ENCODE results near the gene HNRNPL. TPM values are rescaled to one million over a fixed set of nuclear protein-coding genes. Genes with fewer than 3 reads are reported as not detected.

Gene HNRNPL
- total and polyA plus RNA-seq, 9 of the 15 experiments (the other 6 are each of a cell fraction or from before 2014, with no cell fraction given): 39.5 to 610 (median 299) TPM

DNA sequence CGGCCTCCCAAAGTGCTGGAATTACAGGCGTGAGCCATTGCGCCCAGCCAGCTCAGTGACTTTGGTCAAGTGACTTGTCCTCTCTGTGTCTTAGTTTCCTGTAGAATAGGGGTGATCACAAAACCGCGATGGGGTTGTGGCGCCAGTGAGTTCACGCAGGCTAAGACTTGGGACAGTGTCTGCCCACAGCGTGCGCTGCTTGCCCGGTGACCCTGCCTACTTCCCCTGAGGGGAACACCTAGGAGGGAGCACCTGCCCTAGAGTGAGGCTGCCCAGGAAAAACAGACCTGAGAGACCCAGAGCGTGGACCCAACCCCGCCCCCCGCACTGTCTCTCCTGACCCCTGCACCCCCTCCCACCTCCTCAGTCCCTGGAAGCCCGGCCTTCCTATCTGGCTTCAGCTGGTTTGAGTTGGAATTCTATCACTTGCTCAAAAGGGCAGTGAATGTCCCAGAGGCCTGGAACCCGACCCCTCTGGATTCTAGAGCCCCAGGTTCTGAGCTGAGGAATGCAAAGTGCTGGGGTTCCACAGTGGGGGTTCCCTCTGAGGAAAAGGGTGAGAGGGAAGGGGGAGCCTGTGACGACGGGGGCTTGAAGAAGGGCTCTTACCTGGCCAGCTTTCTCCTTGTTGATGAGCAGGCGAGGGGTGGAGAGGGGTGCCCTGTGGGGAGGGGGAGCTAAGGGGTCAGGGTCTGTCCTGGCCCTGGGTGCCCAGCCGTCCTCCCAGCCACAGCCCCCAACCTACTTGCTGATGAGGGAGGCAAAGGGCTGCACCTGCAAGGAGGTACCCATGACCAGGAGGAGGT, 30.5 kb upstream of the HNRNPL start:
- Histone ChIP-seq H4K20me1 (replicated peaks; ENCODE audit: control insufficient read depth, insufficient read depth, low read length) (no peaks in the 10 kb centered on the region), H3K4me2 (ENCODE audit: insufficient read depth, low read length) (no peak overlapping the region), H3K9me1 (ENCODE audit: control insufficient read depth, insufficient read depth, low read length) (no peaks in the 10 kb centered on the region), H3K4me3 (no peak overlapping the region), H3K27ac (ENCODE audit: extremely low read depth, low read depth, low read length) (no peak overlapping the region), H3K9ac (ENCODE audit: insufficient read depth in 1 of 2, low read depth in 2 of 2, low read length in 2 of 2) (no peak overlapping the region), H3K79me2 (ENCODE audit: control insufficient read depth, insufficient read depth, low read length) (no peaks in the 10 kb centered on the region), H3K27me3 (ENCODE audit: control insufficient read depth in 2 of 2, insufficient read depth in 2 of 2, low read length in 2 of 2) (no peaks in the 10 kb centered on the region), H3K4me1 (replicated peaks in 1 of 2; ENCODE audit: control insufficient read depth in 2 of 2, insufficient read depth in 2 of 2, low read length in 2 of 2) (peaks cover 21 to 57% of the 10 kb centered on the region in 2 experiments; a peak in 4 of 5 replicates), H3K9me3 (replicated peaks; ENCODE audit: control insufficient read depth, insufficient read depth, low read depth, low read length) (no peaks in the 10 kb centered on the region), H2AFZ (ENCODE audit: low read depth, low read length) (no peak overlapping the region), H3K36me3 (ENCODE audit: control insufficient read depth, insufficient read depth, low read length) (peaks cover 5% of the 10 kb centered on the region; the same call in 1 of the 3 replicates)
- TF ChIP-seq HNRNPLL (IDR thresholded peaks at IDR 0.05; ENCODE audit: low read depth, low read length, poor library complexity, severe bottlenecking) (no peak), ILK (tag; IDR thresholded peaks at IDR 0.05; ENCODE audit: borderline replicate concordance, low read depth) (no peak), PPARD (CRISPR knock-in tag; IDR thresholded peaks at IDR 0.05) (no peak), FIP1L1 (IDR thresholded peaks at IDR 0.05; ENCODE audit: low read depth, low read length, poor library complexity, severe bottlenecking) (no peak), MYBL2 (IDR thresholded peaks at IDR 0.05; ENCODE audit: low read depth) (no peak), MYBL2 (CRISPR knock-in tag; IDR thresholded peaks at IDR 0.05; ENCODE audit: borderline replicate concordance) (no peak), RAD21 (CRISPR knock-in tag; conservative IDR thresholded peaks at IDR 0.05 in 1 of 2, IDR thresholded peaks at IDR 0.05 in 1 of 2) (no peak), NELFE (IDR thresholded peaks at IDR 0.05; ENCODE audit: insufficient read depth, insufficient read length) (no peak), ZNF583 (CRISPR knock-in tag; IDR thresholded peaks at IDR 0.05) (no peak), ATF1 (CRISPR knock-in tag; IDR thresholded peaks at IDR 0.05) (no peak), ATF1 (tag; IDR thresholded peaks at IDR 0.05) (no peak), NR2C1 (IDR thresholded peaks at IDR 0.05) (no peak), NR2C1 (tag; IDR thresholded peaks at IDR 0.05) (no peak)
- TF ChIP-seq, protein P1, sequence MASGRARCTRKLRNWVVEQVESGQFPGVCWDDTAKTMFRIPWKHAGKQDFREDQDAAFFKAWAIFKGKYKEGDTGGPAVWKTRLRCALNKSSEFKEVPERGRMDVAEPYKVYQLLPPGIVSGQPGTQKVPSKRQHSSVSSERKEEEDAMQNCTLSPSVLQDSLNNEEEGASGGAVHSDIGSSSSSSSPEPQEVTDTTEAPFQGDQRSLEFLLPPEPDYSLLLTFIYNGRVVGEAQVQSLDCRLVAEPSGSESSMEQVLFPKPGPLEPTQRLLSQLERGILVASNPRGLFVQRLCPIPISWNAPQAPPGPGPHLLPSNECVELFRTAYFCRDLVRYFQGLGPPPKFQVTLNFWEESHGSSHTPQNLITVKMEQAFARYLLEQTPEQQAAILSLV (tag; IDR thresholded peaks at IDR 0.05): no peak
- TF ChIP-seq, protein P2, sequence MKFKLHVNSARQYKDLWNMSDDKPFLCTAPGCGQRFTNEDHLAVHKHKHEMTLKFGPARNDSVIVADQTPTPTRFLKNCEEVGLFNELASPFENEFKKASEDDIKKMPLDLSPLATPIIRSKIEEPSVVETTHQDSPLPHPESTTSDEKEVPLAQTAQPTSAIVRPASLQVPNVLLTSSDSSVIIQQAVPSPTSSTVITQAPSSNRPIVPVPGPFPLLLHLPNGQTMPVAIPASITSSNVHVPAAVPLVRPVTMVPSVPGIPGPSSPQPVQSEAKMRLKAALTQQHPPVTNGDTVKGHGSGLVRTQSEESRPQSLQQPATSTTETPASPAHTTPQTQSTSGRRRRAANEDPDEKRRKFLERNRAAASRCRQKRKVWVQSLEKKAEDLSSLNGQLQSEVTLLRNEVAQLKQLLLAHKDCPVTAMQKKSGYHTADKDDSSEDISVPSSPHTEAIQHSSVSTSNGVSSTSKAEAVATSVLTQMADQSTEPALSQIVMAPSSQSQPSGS (CRISPR knock-in tag; IDR thresholded peaks at IDR 0.05): no peak
- TF ChIP-seq, protein P3, sequence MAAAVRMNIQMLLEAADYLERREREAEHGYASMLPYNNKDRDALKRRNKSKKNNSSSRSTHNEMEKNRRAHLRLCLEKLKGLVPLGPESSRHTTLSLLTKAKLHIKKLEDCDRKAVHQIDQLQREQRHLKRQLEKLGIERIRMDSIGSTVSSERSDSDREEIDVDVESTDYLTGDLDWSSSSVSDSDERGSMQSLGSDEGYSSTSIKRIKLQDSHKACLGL (CRISPR knock-in tag; IDR thresholded peaks at IDR 0.05; ENCODE audit: borderline replicate concordance, poor library complexity, severe bottlenecking): no peak
- BruUV-seq (replicated peaks): no TSS peak
- intact Hi-C loops (cut with micrococcal nuclease) (no loop called here), in situ Hi-C loops (cut with MboI) (no loop called here)
- FAIRE-seq (no peak), DNase-seq (ENCODE audit: extremely low read depth in 1 of 4, low spot score in 3 of 4) (no peak), ATAC-seq (no peak)
- WGBS (ENCODE audit: insufficient coverage, low coverage, missing lambda C conversion rate): 91% methylated on average over 12 of the region's 19 CpGs
- ChIA-PET CTCF (ENCODE audit: low intra/inter-chr PET ratio) (no interaction called here), POLR2A (no interaction called here)
